Trophoblast cell (in vitro differentiated cells and primary cell): Measurements from ENCODE around the gene PREX1.

Source experiments
- DNase-seq, 2 donors: peaks; one replicate each; pipeline ENCODE4 v3.0.0-alpha.2; 2016
- H2AFZ ChIP-seq: 2 replicates; pipeline ENCODE4 v1.6.1; 2013; ENCODE audit warnings: low read length, moderate library complexity, mild to moderate bottlenecking; ENCODE audit not compliant: insufficient read depth, poor library complexity
- H2AK5ac ChIP-seq: 2 replicates; pipeline ENCODE4 v1.6.1; 2013; ENCODE audit warnings: mild to moderate bottlenecking, low read length
- H2BK120ac ChIP-seq: 2 replicates; pipeline ENCODE4 v1.6.1; 2013; ENCODE audit warnings: low read length, mild to moderate bottlenecking, moderate library complexity; ENCODE audit not compliant: insufficient read depth, poor library complexity
- H2BK12ac ChIP-seq: 2 replicates; pipeline ENCODE4 v1.6.1; 2013; ENCODE audit warnings: mild to moderate bottlenecking, low read length, moderate library complexity
- H2BK5ac ChIP-seq: 2 replicates; pipeline ENCODE4 v1.6.1; 2013; ENCODE audit warnings: low read length, low read depth, moderate library complexity, mild to moderate bottlenecking; ENCODE audit not compliant: poor library complexity
- H3K14ac ChIP-seq: 2 replicates; pipeline ENCODE4 v1.6.1; 2013; ENCODE audit warnings: mild to moderate bottlenecking, low read length
- H3K18ac ChIP-seq: 2 replicates; pipeline ENCODE4 v1.6.1; 2013; ENCODE audit warnings: mild to moderate bottlenecking, low read length
- H3K23ac ChIP-seq: 2 replicates; pipeline ENCODE4 v1.6.1; 2013; ENCODE audit warnings: low read length
- H3K27ac ChIP-seq: 2 replicates; pipeline ENCODE4 v1.5.1; 2013; ENCODE audit warnings: low read depth, mild to moderate bottlenecking, inconsistent platforms, low read length, moderate library complexity
- H3K27me3 ChIP-seq: 2 replicates; pipeline ENCODE4 v1.6.1; 2013; ENCODE audit warnings: inconsistent platforms, mild to moderate bottlenecking, low read length, moderate library complexity; ENCODE audit not compliant: insufficient read depth
- H3K36me3 ChIP-seq, 2 experiments: 1 replicate in 1 of 2; 2 replicates in 1 of 2; pipeline ENCODE4 v1.6.1; 2013; ENCODE audit warnings: low read length in 2 of 2, mild to moderate bottlenecking in 2 of 2, moderate library complexity in 1 of 2; ENCODE audit not compliant: insufficient read depth in 2 of 2, control insufficient read depth in 1 of 2
- H3K4ac ChIP-seq: 2 replicates; pipeline ENCODE4 v1.6.1; 2013; ENCODE audit warnings: low read depth, mild to moderate bottlenecking, low read length, moderate library complexity
- H3K4me1 ChIP-seq, 2 experiments: 1 replicate in 1 of 2; 2 replicates in 1 of 2; pipeline ENCODE4 v1.6.1; 2013; ENCODE audit warnings: low read length in 2 of 2, mild to moderate bottlenecking in 2 of 2, moderate library complexity in 1 of 2; ENCODE audit not compliant: insufficient read depth in 2 of 2, control insufficient read depth in 1 of 2
- H3K4me2 ChIP-seq: 2 replicates; pipeline ENCODE4 v1.6.1; 2013; ENCODE audit warnings: inconsistent platforms, mild to moderate bottlenecking, low read length, moderate library complexity
- H3K4me3 ChIP-seq: 2 replicates; pipeline ENCODE4 v1.5.1; 2013; ENCODE audit warnings: mild to moderate bottlenecking, low read depth, low read length, inconsistent platforms
- H3K79me1 ChIP-seq: one replicate; pipeline ENCODE4 v1.6.1; 2013; ENCODE audit warnings: low read length
- H3K79me2 ChIP-seq: 2 replicates; pipeline ENCODE4 v1.6.1; 2013; ENCODE audit warnings: low read length, mild to moderate bottlenecking; ENCODE audit not compliant: control insufficient read depth, insufficient read depth, poor library complexity
- H3K9ac ChIP-seq: 2 replicates; pipeline ENCODE4 v1.6.1; 2013; ENCODE audit warnings: mild to moderate bottlenecking, low read length
- H3K9me3 ChIP-seq: 2 replicates; pipeline ENCODE4 v1.6.1; 2013; ENCODE audit warnings: low read depth, mild to moderate bottlenecking, control low read depth, inconsistent platforms, low read length; ENCODE audit not compliant: insufficient read depth
- H4K12ac ChIP-seq: 2 replicates; pipeline ENCODE4 v1.6.1; 2013; ENCODE audit warnings: low read depth, mild to moderate bottlenecking, low read length, moderate library complexity
- H4K8ac ChIP-seq: 2 replicates; pipeline ENCODE4 v1.6.1; 2013; ENCODE audit warnings: low read depth, mild to moderate bottlenecking, low read length, moderate library complexity
- H4K91ac ChIP-seq: one replicate; pipeline ENCODE4 v1.6.1; 2013; ENCODE audit warnings: low read depth, mild to moderate bottlenecking, low read length, moderate library complexity
- WGBS: extraction: QIAGEN DNeasy Blood & Tissue Kit; methylation state at CpG from one replicate; pipeline ENCODE4 v1.1.7; 2013; ENCODE audit warnings: missing lambda C conversion rate; ENCODE audit not compliant: insufficient read length, insufficient coverage; ENCODE audit errors: extremely low coverage; 5-methylcytosine and 5-hydroxymethylcytosine counted together

PREX1 gene

DNA sequence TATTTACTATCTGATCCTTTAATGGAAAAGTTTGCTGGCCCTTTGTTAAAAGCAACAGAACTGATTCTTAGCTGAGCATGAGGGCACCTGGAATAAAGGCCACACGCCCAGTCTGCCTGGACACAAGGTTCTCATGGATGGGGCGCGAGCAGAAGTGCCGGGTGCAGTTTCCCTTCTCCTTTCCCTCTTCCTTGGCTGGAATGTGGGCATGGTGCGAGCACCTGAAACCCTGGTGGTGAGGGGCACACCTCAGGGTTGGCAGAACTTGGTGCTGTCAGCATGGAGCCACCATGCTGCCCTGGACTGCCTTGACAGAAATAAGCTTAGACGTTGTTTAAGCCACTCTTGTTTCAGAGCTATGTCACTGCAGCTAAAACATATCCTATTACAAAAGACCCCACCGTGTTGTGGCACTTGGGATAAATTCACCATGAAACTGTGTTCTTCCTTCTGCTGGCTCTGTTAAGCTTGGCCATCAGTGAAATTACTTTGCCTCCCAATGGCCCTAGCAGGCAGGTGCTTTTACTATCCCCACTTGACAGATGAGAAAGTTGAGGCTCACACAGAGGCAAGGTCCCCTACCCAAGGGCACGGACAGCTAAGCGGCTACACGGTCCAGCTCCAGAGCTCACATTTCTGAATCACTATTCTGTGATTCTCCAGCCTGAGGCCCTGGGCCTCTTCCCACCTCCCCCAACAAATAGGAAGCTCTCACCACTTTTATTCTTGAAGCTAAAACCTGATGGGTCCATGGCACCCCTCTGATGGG lies 115.9 kb downstream of the PREX1 start:
- no peak overlapping the region for H3K18ac ChIP-seq
- WGBS, result no CpG with 5 or more reads among the region's 10 CpGs

DNA sequence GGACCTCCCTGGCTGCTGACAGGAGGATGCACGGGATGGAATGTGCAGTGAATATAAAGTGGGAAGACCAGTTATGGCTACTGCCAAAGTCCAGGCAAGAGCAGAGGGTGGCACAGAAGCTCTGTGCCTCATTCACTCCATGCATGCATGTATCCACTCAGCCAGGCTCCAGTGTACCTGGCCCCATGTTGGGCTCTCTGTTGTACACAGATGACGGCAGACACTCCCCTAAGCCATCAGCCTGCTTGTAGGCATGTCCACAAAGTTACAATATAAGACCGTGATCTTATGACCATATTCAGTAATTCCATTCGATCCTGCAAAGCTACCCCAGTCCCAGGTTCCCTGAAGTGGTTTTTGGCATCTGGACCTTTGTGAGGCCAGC lies 116.8 kb downstream of the PREX1 start:
- H3K27me3 ChIP-seq, result no peaks in the 10 kb centered on the region
- no peak overlapping the region for H3K23ac ChIP-seq
- no peaks in the 10 kb centered on the region for H3K79me1 ChIP-seq
- H3K18ac ChIP-seq, result no peak overlapping the region
- H3K14ac ChIP-seq, result no peak overlapping the region
- H3K4ac ChIP-seq, result no peak overlapping the region
- H3K4me2 ChIP-seq, result no peak overlapping the region
- peaks cover 5% of the 10 kb centered on the region for H3K9me3 ChIP-seq
- H3K36me3 ChIP-seq, result no peaks in the 10 kb centered on the region
- H4K91ac ChIP-seq, result no peak overlapping the region
- H2BK12ac ChIP-seq, result no peak overlapping the region
- no peak overlapping the region for H2BK5ac ChIP-seq
- H3K4me1 ChIP-seq, result no peaks in the 10 kb centered on the region
- no peak overlapping the region for H2AFZ ChIP-seq
- no peak overlapping the region for H4K8ac ChIP-seq
- H4K12ac ChIP-seq, result no peak overlapping the region
- no peak overlapping the region for H3K4me3 ChIP-seq
- no peak overlapping the region for H3K9ac ChIP-seq
- DNase-seq, result no peak
- H3K27ac ChIP-seq, result no peak overlapping the region
- H3K79me2 ChIP-seq, result no peaks in the 10 kb centered on the region
- WGBS, result no CpG with 5 or more reads among the region's 4 CpGs
- H2AK5ac ChIP-seq, result no peak overlapping the region
- no peak overlapping the region for H2BK120ac ChIP-seq

More for the DNA sequence above, 115.9 kb downstream of the PREX1 start:
- Histone ChIP-seq H3K9ac (no peak overlapping the region), H2AFZ (no peak overlapping the region), H4K8ac (no peak overlapping the region), H4K12ac (no peak overlapping the region), H3K27me3 (no peaks in the 10 kb centered on the region), H2BK120ac (no peak overlapping the region), H3K79me1 (no peaks in the 10 kb centered on the region), H3K4ac (no peak overlapping the region), H3K4me1 (no peaks in the 10 kb centered on the region), H2AK5ac (no peak overlapping the region), H3K23ac (no peak overlapping the region), H4K91ac (no peak overlapping the region), H2BK5ac (no peak overlapping the region), H3K27ac (no peak overlapping the region), H3K79me2 (no peaks in the 10 kb centered on the region), H2BK12ac (no peak overlapping the region), H3K14ac (no peak overlapping the region), H3K4me2 (no peak overlapping the region), H3K9me3 (peaks cover 5% of the 10 kb centered on the region), H3K36me3 (no peaks in the 10 kb centered on the region), H3K4me3 (no peak overlapping the region)
- DNase-seq, result no peak

DNA sequence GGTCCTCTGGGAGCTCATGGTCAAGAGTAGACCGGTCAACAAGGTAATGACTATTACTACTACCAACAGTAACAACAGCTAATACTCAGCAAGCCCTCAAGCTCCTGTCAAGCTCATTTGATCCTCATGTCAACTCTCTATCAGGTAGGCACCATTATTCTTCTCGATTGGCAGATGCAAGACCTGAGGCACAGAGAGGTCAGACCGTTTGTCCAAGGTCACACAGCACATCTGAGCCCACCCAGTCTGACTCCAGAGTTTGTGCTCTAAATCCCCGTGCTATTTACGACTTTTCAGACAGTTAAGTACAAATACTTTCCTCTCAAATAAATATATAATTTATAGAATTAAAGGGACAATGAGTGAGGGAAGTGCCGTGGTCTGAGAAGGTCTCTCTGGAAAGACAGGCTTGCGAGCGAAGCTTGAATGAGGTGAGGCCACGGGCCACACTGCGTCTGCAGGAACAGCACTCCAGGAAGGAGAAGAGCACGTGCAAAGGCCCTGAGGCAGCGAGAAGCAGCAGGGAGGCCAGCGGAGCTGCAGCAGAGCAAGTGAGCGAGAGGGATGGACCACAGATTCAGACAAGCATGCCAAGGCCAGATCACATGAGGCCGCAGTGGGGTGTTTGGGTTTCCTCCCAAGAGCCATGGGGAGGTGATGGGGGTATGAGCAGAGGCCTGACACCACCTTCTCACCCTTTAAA lies 117.3 kb downstream of the PREX1 start:
- no peak overlapping the region for H4K12ac ChIP-seq
- H4K8ac ChIP-seq, result no peak overlapping the region
- no peak overlapping the region for H2BK5ac ChIP-seq
- H2BK12ac ChIP-seq, result no peak overlapping the region
- no peak overlapping the region for H4K91ac ChIP-seq
- H3K23ac ChIP-seq, result no peak overlapping the region
- no peak overlapping the region for H2AK5ac ChIP-seq
- no peak overlapping the region for H3K18ac ChIP-seq
- no peak overlapping the region for H3K4me3 ChIP-seq
- WGBS, result no CpG with 5 or more reads among the region's 15 CpGs
- H3K79me2 ChIP-seq, result no peaks in the 10 kb centered on the region
- H3K4me1 ChIP-seq, result no peaks in the 10 kb centered on the region
- no peak overlapping the region for H2AFZ ChIP-seq
- peaks cover 5% of the 10 kb centered on the region for H3K9me3 ChIP-seq
- no peaks in the 10 kb centered on the region for H3K36me3 ChIP-seq
- no peak overlapping the region for H3K4ac ChIP-seq
- H3K4me2 ChIP-seq, result no peak overlapping the region
- H3K27ac ChIP-seq, result no peak overlapping the region
- no peaks in the 10 kb centered on the region for H3K79me1 ChIP-seq
- no peak overlapping the region for H2BK120ac ChIP-seq
- no peak overlapping the region for H3K14ac ChIP-seq
- H3K27me3 ChIP-seq, result no peaks in the 10 kb centered on the region
- H3K9ac ChIP-seq, result no peak overlapping the region
- DNase-seq, result no peak

DNA sequence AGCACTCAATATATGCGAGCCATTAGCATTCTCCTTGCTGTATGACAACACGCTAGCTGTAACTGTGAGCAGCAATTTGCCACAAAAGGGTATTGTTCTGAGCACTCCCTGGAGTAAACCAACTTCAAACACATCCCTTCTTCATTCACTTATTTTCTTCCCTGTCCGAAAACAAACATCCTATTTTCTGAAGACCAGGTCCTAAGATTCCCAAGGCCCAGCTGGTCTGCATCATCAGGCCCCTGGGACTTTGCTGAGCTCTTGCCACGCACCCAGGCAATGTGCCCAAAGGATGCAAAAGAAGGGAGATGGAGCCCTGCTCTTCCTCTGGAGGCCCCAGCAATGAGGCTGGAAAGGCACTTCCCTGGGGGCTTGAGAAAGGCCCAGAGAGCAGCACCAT lies 118.1 kb downstream of the PREX1 start:
- no peaks in the 10 kb centered on the region for H3K79me2 ChIP-seq
- H3K14ac ChIP-seq, result no peak overlapping the region
- no peak overlapping the region for H2BK5ac ChIP-seq
- no peak overlapping the region for H4K12ac ChIP-seq
- H2BK120ac ChIP-seq, result no peak overlapping the region
- no peak overlapping the region for H3K27ac ChIP-seq
- no peak overlapping the region for H2BK12ac ChIP-seq
- no peak overlapping the region for H3K4ac ChIP-seq
- no peak overlapping the region for H3K23ac ChIP-seq
- no peaks in the 10 kb centered on the region for H3K36me3 ChIP-seq
- no peak overlapping the region for H2AFZ ChIP-seq
- H3K4me2 ChIP-seq, result no peak overlapping the region
- no peak overlapping the region for H4K91ac ChIP-seq
- H3K79me1 ChIP-seq, result no peaks in the 10 kb centered on the region
- H4K8ac ChIP-seq, result no peak overlapping the region
- no peak overlapping the region for H3K4me3 ChIP-seq
- no CpG with 5 or more reads among the region's 4 CpGs for WGBS
- peaks cover 5% of the 10 kb centered on the region for H3K9me3 ChIP-seq
- DNase-seq, result no peak
- no peaks in the 10 kb centered on the region for H3K27me3 ChIP-seq
- no peaks in the 10 kb centered on the region for H3K4me1 ChIP-seq
- H3K18ac ChIP-seq, result no peak overlapping the region
- no peak overlapping the region for H2AK5ac ChIP-seq
- H3K9ac ChIP-seq, result no peak overlapping the region
